HG03432 (cell line): ENCODE results near the gene MYO1B.

Experiments used
- ATAC-seq: cut with Tn5 transposase; IDR thresholded peaks from one replicate; pipeline ENCODE4 v1.9.1; 2021; ENCODE audit warnings: mild to moderate bottlenecking, moderate library complexity; ENCODE audit not compliant: unreplicated experiment

Gene MYO1B

GRCh38 chr2:191355170-191355758 is 110.1 kb downstream of the MYO1B start:
- no peak for ATAC-seq

GRCh38 chr2:191357678-191358077 is 112.5 kb downstream of the MYO1B start:
- no peak for ATAC-seq

- no peak for ATAC-seq
Measured at GRCh38 chr2:191358325-191359025, 113.3 kb downstream of the MYO1B start.

GRCh38 chr2:191359133-191359532 is 113.9 kb downstream of the MYO1B start:
- ATAC-seq, result no peak

- no peak for ATAC-seq
Measured at GRCh38 chr2:191360918-191361317, 115.7 kb downstream of the MYO1B start.

GRCh38 chr2:191362841-191363240 is 117.6 kb downstream of the MYO1B start:
- no peak for ATAC-seq

- no peak for ATAC-seq
Measured at GRCh38 chr2:191363267-191363666, 118.1 kb downstream of the MYO1B start.

- no peak for ATAC-seq
Measured at GRCh38 chr2:191365089-191365488, 119.9 kb downstream of the MYO1B start.

GRCh38 chr2:191366199-191366598 is 121.0 kb downstream of the MYO1B start:
- no peak for ATAC-seq

GRCh38 chr2:191369034-191369433 is 123.8 kb downstream of the MYO1B start:
- ATAC-seq, result no peak

GRCh38 chr2:191374366-191374765 is 129.2 kb downstream of the MYO1B start:
- ATAC-seq, result no peak

- no peak for ATAC-seq
Measured at GRCh38 chr2:191374939-191375338, 129.7 kb downstream of the MYO1B start.

GRCh38 chr2:191376981-191377629 is 131.9 kb downstream of the MYO1B start:
- ATAC-seq, result peak; percentile 89

- ATAC-seq, result no peak
Measured at GRCh38 chr2:191379375-191379774, 134.2 kb downstream of the MYO1B start.

- ATAC-seq, result no peak
Measured at GRCh38 chr2:191382801-191383200, 137.6 kb downstream of the MYO1B start.

GRCh38 chr2:191383486-191383885 is 138.3 kb downstream of the MYO1B start:
- no peak for ATAC-seq

- ATAC-seq, result no peak
Measured at GRCh38 chr2:191384829-191385228, 139.6 kb downstream of the MYO1B start.

- ATAC-seq, result peak; percentile 81
Measured at GRCh38 chr2:191385416-191386160, 140.4 kb downstream of the MYO1B start.

GRCh38 chr2:191386938-191387536 is 141.8 kb downstream of the MYO1B start:
- no peak for ATAC-seq

- no peak for ATAC-seq
Measured at GRCh38 chr2:191389288-191389687, 144.1 kb downstream of the MYO1B start.

GRCh38 chr2:191391171-191391570 is 146.0 kb downstream of the MYO1B start:
- no peak for ATAC-seq
